HG02870 (cell line): ENCODE results near the gene DAB1.
"Not testable (repeated sequence)": the region's sequence is repeated elsewhere in the genome, so short reads cannot be mapped to it uniquely, and the experiment has no call there.

Experiments
- ATAC-seq: cut with Tn5 transposase; IDR thresholded peaks from one replicate; pipeline ENCODE4 v1.9.1; 2021; ENCODE audit warnings: mild to moderate bottlenecking, moderate library complexity; ENCODE audit not compliant: unreplicated experiment

Gene DAB1

GRCh38 chr1:57232500-57232899, 191.4 kb downstream of the DAB1 start:
- ATAC-seq, result no peak

DNA sequence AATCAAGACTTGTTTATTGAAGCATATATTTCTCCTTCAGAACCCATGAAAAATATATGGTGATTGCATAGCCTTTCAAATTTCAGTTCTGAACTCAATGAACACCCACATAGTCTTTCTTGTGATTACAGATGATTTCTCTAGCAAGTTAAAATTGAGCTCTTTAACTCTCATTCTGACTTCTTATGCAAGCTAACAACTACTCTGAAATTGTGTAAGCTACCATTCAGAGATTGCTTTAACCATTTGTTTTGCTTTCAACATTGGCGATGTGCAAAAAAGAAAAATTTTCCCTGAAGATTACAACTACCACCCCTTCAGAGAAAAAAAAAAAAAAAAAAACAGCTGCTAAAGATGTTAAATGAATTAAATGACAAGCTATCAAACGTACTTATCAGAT, 193.9 kb downstream of the DAB1 start:
- no peak for ATAC-seq

- ATAC-seq, result no peak
Observed at GRCh38 chr1:57229076-57229475, 194.8 kb downstream of the DAB1 start.

DNA sequence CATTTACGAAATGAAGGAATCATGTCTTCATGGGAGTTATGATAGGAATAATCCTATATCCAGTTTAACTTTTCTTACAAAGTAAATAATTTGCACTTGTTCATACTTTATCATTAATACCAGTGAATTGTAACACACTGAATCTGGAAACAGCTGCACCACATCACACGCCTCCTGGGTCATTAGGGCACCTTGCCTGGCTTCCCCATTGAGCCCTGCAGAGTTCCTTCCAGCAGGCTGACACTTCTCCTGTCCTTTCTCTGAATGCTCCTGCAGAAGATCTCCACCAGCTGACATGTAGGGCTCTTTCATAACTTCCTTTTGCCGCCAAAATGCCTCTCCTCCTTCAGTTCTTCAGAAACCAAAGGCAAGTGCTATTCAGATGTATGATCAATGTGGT, 201.1 kb downstream of the DAB1 start:
- ATAC-seq, result no peak

DNA sequence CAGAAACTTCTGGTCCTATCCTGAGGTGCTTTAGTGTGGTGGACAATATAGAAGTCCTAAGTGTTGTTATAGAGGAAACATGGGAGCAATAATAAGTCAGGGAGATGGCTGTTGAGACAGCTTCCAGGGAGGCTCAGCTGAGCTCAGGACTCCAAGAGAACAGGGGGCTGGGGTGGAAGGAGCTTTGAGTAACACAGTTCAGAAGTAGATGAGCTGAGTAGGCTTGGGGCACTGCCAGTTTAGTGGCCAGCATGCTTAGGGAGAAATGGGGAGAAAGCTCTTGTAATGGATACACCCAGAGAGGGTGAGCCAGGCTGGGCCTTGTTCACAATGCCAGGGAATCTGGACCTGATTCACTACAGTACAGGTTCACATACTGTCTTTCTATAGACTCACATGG, 201.6 kb downstream of the DAB1 start:
- ATAC-seq, result no peak

DNA sequence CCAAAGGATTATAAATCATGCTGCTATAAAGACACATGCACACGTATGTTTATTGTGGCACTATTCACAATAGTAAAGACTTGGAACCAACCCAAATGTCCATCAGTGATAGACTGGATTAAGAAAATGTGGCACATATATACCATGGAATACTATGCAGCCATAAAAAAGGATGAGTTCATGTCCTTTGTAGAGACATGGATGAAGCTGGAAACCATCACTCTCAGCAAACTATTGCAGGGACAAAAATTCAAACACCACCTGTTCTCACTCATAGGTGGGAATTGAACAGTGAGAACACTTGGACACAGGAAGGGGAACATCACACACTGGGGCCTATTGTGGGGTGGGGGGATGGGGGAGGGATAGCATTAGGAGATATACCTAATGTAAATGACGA, 203.0 kb downstream of the DAB1 start:
- not testable (repeated sequence) for ATAC-seq

- no peak for ATAC-seq
Observed at GRCh38 chr1:57218487-57219079, 205.3 kb downstream of the DAB1 start.

- no peak for ATAC-seq
Observed at GRCh38 chr1:57217905-57218304, 206.0 kb downstream of the DAB1 start.

DNA sequence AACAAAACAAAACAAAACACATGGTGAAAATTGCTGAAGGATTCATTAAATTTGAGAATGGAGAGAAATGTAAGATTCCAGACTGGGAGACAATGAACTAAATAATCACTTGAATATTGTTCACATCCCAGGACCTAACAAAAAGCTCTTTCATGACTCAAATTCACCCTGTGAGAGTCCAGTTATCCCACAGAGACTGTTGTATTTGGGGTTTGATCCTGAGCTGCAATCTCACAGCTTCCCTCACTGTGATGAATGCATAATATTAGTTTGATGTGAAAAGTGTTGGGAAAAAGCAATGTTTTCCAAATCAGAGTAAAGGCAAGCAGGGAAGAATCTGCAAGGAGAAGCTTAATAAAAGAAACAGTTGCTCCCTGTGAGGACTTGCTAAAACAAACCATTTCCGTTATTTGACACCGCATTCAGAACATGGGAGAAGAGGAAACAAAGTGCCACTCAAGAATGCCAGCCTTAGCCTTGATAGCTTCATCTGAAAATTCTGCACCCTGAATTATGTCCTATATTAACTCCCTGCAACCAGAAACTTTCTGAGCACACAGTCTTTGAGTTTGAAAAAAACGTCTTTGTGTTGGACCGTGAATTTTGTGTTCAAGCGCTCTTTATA, 208.8 kb downstream of the DAB1 start:
- ATAC-seq, result no peak

- no peak for ATAC-seq
Observed at GRCh38 chr1:57210881-57211280, 213.0 kb downstream of the DAB1 start.

DNA sequence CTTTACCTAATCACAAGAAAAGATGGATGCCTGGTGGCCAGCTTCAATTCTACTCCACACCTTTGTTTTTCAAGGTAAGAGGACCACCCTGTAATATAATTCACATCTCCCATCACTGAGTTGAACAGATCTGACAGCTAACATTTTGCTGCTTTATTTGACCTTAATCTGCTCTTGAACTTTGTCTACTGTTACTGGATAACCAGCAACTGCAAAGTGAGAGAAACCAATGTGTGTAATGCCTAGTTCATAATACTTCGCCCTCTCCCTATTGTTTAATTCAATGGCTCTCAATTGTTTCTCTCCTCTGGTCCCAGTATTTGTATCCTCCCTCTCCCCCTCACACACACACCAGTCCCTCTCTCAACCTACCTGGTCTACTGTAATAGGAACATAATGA, 214.4 kb downstream of the DAB1 start:
- no peak for ATAC-seq

DNA sequence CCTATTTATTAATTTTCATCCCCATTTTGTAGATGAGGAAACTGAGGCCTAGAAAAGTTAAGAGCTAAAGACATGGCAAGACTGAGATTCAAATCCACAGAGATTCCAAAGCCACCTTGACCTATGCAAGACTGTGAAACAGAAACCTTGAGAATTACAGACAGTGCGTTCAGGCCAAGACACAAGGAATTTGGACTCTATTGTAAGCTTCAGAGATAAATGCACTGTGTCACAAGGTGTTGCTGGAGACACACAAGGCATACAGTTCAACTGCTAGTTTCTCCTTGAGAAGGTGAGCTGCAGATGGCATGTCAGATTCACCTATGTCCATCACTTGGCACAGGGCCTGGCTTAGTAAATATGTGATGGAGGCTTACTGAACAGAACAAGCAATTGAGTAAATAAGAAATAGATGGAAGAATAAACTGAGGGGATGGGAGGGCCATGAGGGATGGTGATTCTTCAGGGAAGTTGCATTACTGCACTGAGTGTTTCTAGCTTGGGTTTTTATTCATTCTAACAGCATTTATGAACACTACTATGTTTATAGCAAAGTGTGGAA, 215.0 kb downstream of the DAB1 start:
- ATAC-seq, result no peak

DNA sequence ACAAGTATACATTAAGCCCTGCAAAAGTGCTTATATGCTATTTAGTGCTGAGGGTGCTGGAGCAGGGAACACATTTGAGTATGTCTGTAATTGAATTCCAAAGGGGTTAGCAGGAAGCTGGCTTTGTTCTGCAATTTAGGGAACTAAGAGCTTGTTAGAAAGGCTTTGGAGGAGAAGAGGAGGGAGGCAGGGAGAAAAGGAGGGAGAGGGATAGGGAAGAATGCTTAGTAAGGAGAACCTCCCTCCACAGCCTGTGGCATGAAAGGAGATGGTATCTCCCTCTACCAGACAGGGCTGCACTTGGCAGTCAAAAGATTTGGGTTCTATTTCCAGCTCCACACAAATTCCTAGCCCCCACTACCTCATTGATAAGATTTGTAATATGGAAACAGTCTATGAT, 217.8 kb downstream of the DAB1 start:
- ATAC-seq, result no peak

DNA sequence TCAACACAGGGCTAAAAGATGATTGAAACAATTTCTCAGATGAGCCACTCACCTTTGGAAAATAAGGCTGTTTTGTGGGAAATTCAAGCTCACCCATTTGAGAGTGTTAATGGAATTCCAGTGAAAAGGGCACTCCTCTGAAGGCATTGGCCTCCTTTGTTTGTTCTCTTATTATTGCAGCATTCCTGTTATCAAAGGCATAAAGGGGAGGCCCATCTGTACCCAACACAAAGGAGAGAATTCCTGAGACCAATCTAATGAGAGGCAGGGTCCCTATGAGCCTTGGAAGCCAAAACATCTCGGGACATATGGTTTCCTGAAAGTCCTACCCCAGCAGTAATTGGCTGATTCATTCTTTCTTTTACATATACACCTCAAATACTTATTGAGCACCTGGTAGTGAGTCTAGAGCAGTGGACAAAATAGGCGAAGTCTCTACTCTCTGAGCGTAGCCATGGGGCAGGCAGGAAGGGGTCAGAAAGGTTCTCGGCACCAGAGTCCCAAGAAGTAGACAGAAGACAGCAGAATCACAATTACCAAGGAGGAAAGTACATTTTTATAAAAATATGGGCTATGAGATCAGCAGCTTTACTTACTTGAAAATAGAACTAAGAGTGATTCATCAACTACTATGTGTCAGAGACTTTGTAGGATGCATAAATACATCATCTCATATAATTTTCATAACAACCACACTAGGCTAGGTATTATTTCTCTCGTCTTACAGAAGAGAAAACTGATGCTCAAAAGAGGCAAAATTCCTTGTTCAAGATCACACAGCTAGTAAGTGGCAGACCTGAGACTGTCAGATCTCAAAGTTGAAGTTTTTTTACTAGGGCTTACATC, 218.7 kb downstream of the DAB1 start:
- ATAC-seq, result no peak

DNA sequence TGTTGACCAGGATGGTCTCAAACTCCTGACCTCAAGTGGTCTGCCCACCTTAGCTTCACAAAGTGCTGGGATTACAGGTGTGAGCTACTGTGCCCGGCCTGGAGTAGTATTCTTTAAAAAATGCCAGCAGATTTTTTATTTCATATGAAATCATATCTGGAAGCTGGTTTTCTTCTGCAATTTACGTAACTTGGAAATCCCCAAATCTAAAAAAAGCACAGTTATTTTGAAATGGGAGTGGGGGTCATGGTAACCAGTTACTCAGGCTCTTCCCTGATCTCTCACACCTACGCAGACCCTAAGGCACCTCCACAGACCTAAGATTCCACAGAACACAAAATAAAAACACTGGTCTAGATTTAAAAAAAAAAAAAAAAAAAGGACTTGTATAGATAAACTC, 219.8 kb downstream of the DAB1 start:
- ATAC-seq, result no peak

DNA sequence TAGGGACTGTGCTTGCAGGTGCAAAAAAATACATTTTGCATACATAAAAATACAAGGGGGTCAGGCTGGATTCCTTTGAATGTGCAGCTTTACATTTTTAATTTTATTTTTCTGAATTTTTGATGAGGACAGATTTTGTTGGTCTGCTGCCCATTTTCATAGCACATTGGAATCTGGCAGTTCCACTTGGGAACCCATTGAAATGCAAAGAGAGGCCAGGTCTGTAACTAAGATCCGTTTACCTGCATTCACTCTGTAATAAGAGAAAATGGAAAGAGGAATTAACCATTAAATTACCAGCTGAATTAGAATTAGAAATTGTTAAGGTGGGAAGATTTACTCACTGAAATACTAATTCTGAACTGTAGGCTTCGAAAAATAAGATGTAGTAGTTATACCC, 221.6 kb downstream of the DAB1 start:
- no peak for ATAC-seq

DNA sequence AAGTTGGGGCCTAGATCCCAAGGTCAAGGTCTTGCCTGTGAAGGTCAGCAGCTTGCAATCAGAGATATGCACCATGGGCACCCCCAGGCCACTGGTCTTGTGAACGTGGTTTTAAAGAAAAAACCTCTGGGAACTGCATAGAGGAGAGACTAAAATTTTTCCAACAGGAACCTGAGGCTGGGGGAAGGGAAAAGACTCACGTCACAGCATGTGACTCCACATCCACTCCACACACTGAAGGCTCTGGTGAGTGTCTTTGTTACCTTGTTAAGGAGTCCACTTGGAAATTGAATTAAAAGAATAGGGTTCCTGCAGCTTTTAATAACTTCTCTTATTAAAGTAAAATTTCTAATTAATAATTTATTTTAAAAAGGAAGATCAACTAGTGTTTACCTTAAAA, 224.9 kb downstream of the DAB1 start:
- ATAC-seq, result no peak

GRCh38 chr1:57195436-57195941, 228.4 kb downstream of the DAB1 start:
- no peak for ATAC-seq

DNA sequence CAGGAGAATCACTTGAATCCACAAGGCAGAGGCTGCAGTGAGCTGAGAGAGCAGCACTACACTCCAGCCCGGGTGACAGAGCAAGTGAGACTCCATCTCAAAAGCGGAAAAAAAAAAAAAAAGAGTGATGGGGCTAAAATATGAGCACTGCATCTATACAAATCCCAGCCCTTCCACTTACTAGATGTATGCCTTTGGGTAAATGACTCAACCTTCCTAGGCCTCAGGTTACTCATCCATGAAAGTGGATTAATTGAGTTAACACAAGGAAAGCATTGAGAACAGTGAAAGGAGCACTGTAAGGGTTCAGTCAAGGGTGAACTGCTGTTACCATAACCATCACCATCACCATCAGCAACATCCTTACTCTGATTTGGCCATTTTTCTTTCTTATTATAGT, 231.6 kb downstream of the DAB1 start:
- no peak for ATAC-seq

- ATAC-seq, result no peak
Observed at GRCh38 chr1:57190898-57191297, 233.0 kb downstream of the DAB1 start.

GRCh38 chr1:57188168-57188567, 235.7 kb downstream of the DAB1 start:
- ATAC-seq, result no peak

GRCh38 chr1:57186455-57186854, 237.4 kb downstream of the DAB1 start:
- ATAC-seq, result no peak
